ENCODE measurements around the gene ZFP37. TPM values are rescaled to one million over a fixed set of nuclear protein-coding genes. Genes with fewer than 3 reads are reported as not detected.

ZFP37 gene
- total RNA-seq, 4 donors from 2014 or later = 1.3 to 2.5 (median 1.9) TPM

DNA sequence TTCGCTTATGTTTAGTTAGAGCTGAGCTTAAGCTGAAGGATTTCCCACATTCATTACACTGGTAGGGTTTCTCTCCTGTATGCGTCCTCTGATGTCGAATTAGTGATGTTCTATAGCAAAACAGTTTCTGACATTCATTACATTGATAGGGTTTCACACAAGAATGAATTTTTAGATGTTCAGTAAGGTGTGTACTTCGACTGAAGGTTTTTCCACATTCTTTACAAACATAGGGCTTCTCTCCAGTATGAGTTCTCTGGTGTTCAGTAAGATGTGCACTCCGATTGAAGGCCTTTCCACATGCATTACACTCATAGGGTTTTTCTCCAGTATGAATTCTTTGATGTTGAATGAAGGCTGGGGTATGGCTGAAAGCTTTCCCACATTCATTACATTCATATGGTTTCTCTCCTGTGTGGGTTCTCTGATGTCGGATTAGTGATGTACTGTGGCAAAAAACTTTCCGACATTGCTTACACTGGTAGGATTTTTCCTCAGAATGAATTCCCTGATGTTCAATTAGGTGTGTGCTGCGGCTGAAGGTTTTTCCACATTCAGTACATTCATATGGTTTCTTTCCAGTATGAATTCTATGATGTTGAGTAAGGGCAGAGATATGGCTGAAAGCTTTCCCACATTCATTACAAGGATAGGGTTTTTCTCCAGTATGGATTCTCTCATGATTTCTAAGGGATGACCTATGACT is 59.1 kb downstream of the ZFP37 start:
- no peak for DNase-seq (ENCODE audit: low spot score)
- no peak for TF ChIP-seq CTCF (IDR thresholded peaks at IDR 0.05)
- no peak for ATAC-seq (ENCODE audit: low FRiP score)

Other genes starting within 250 kb of the ZFP37 start
- gene SLC46A2, start 165.8 kb downstream of the ZFP37 start, total RNA-seq = 1 to 10 TPM in 1 of 4 donors, under 1 TPM in 1, not detected in 2; 0.36 to 1.3 TPM
- gene ZNF883, start 44.5 kb downstream of the ZFP37 start, total RNA-seq = 1 to 10 TPM in 3 of 4 donors, not detected in 1; 1.4 to 2.1 (median 2.0) TPM
- gene SLC31A2, start 94.3 kb upstream of the ZFP37 start, total RNA-seq = 100 to 1,000 TPM in 1 of 4 donors, 10 to 100 TPM in 3; 50.3 to 141 (median 96.1) TPM
- gene FKBP15, start 164.6 kb upstream of the ZFP37 start, total RNA-seq = 10 to 100 TPM; 20.5 to 42.3 (median 32.0) TPM
- 10 to 100 TPM; 11.2 to 26.7 (median 18.6) TPM for gene SLC31A1, start 164.8 kb upstream of the ZFP37 start, total RNA-seq
- gene CDC26, start 218.8 kb upstream of the ZFP37 start, total RNA-seq = 10 to 100 TPM; 20.1 to 39.9 (median 25.3) TPM
- gene PRPF4, start 218.9 kb upstream of the ZFP37 start, total RNA-seq = 10 to 100 TPM; 15.4 to 33.9 (median 18.7) TPM
- gene RNF183, start 246.7 kb upstream of the ZFP37 start, total RNA-seq = under 1 TPM in 1 of 4 donors, not detected in 3; 0.19 TPM

Data from omental fat pad (tissue), 4 donors.